ENCODE measurements around the gene SDSL.

SDSL gene

DNA sequence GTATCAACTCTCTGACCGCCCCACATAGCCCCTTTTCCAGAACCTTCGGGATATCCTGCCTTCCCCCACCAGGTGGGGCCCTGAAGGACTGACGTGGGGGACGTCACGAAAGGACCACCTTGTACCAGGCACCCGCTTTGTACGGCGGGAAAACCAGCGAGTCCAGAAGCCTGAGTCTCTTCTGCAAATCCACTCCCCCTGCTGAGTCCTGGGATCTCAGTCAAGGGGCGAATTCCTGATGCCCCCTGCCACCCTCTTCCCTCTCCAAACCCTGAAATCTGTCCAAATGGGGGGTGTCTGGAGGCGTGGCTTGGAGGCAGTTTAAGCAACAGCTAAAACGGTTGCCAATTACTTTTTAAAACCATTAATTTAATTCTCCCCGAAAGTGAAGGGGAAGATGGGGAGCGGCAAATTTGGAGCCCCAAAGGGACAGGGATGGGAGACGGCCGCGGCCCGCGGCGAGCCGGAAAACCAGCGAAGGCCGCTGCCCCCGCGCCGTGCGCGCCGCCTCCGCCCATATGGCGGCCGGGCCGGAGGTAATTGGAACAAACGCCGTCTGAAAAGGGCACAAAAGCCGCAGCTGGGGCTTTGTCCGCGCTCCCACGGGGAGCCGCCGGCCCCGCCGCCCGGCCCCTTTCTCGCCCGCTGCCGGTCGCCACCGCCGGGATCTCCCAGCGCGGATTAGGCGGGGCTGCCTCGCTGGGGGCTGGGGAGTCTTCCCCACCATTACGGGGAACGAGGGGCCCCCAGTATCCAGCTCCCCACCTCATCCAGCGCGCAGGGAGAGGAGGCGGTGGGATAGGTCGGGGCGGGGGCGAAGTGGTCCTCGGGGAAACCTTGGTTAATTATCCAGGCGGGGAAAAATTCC, 42.9 kb downstream of the SDSL start:
- TF ChIP-seq, protein P1, sequence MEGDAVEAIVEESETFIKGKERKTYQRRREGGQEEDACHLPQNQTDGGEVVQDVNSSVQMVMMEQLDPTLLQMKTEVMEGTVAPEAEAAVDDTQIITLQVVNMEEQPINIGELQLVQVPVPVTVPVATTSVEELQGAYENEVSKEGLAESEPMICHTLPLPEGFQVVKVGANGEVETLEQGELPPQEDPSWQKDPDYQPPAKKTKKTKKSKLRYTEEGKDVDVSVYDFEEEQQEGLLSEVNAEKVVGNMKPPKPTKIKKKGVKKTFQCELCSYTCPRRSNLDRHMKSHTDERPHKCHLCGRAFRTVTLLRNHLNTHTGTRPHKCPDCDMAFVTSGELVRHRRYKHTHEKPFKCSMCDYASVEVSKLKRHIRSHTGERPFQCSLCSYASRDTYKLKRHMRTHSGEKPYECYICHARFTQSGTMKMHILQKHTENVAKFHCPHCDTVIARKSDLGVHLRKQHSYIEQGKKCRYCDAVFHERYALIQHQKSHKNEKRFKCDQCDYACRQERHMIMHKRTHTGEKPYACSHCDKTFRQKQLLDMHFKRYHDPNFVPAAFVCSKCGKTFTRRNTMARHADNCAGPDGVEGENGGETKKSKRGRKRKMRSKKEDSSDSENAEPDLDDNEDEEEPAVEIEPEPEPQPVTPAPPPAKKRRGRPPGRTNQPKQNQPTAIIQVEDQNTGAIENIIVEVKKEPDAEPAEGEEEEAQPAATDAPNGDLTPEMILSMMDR (IDR thresholded peaks at IDR 0.05; ENCODE audit: extremely low read depth, insufficient read depth, missing control alignments) = no peak
- no peak for DNase-seq (ENCODE audit: low spot score)
- in situ Hi-C loops (cut with MboI; ENCODE audit: low pct_unique_long_range_greater_than_20kb, low sequenced_read_pairs, unreplicated experiment) = loop anchor here (25.0 kb wide), 2 partner anchors 947 to 1222 kb away; partner anchors contain the start of genes TBX3 and TBX5

DNA sequence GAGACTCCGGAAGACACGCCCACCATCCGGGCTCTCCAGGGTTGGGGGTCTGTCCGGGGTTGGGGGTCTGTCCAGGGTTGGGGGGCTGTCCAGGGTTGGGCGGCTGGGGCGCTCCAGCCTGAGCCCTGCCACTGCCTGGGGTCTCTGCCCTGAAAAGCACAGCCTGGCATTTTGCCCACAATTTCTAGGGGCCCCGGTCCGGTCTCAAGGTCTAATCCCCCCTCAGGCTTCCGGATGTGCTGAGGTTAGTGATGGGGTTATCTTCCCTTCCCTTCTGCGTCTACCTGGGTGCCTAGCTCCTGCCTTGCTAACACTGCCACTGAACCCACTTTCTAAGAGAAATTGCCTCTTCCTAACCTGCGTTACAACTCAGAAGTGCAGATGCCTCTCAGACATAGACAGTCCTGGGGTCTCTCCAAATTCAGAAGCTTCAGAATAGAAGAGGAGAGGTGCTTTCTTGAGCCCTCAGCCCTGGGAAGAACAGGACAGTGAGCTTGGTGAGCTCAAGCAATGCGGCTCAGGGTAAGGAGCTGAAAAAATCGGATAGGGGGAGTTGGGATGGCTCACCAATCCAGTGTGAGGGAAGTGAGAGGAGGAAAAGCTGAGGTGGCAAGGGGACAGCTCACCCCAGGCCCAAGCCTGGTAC, 43.8 kb downstream of the SDSL start:
- DNase-seq (ENCODE audit: low spot score) = no peak
- in situ Hi-C loops (cut with MboI; ENCODE audit: low pct_unique_long_range_greater_than_20kb, low sequenced_read_pairs, unreplicated experiment) = loop anchor here (25.0 kb wide), 2 partner anchors 946 to 1221 kb away; partner anchors contain the start of genes TBX3 and TBX5
- TF ChIP-seq, protein P1 (IDR thresholded peaks at IDR 0.05; ENCODE audit: extremely low read depth, insufficient read depth, missing control alignments) = no peak

DNA sequence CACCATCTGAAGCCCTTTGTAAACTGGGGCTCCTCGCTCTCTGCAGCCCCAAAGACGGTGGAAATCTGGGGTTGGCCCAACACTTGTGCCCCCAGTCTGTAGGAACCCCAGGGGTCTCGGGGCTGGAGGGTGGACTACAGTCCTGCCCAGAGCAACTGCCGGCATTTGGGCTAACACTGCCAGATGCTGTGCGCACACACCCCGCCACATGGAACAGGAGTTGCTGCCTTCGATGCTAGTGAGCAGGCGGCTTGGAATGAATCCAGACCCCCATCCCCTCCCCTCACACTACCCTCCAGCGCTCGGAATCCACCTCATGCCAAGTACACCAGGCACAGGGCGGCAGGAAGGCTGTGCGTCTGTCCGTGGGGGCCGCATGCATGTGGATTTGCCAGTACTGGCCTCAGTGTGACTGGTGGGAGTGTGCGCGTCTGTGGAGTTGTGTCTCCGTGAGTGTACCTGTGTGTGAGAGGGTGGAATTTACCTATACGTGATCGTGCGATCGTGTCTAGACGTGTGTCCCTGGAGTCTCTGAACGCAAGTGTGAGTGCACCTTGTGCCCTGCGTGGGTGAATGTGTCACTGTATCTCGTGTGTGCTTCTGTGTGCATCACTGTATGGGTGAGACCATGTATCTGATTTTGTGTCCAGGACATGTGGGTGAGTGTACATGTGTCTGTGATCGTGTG, 44.4 kb downstream of the SDSL start:
- TF ChIP-seq, protein P1 (IDR thresholded peaks at IDR 0.05; ENCODE audit: extremely low read depth, insufficient read depth, missing control alignments) = no peak

DNA sequence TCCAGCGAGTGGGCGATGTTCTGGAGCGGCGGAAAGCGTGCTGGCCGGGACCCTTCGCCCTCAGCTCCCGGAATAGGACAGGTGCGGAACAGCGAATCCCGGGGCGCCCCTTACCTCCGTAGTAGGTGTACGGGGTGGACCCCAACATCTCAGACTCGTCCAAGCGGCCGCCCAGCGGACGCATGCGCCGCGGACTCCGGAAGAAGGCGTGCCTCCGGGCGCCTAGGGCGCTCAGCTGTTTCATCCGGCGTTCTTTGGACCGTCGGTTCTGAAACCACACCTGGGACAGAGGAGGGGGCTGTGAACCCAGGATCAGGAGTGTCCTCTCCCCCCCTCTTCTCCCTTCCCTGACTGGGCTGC, 44.9 kb downstream of the SDSL start:
- DNase-seq (ENCODE audit: low spot score) = peak; percentile 32
- TF ChIP-seq, protein P1 (IDR thresholded peaks at IDR 0.05; ENCODE audit: extremely low read depth, insufficient read depth, missing control alignments) = no peak
- in situ Hi-C loops (cut with MboI; ENCODE audit: low pct_unique_long_range_greater_than_20kb, low sequenced_read_pairs, unreplicated experiment) = loop anchor here (25.0 kb wide), 2 partner anchors 945 to 1220 kb away; partner anchors contain the start of genes TBX3 and TBX5

More for the DNA sequence above, 44.4 kb downstream of the SDSL start:
- DNase-seq (ENCODE audit: low spot score) = no peak
- in situ Hi-C loops (cut with MboI; ENCODE audit: low pct_unique_long_range_greater_than_20kb, low sequenced_read_pairs, unreplicated experiment) = loop anchor here (25.0 kb wide), 2 partner anchors 946 to 1221 kb away; partner anchors contain the start of genes TBX3 and TBX5

DNA sequence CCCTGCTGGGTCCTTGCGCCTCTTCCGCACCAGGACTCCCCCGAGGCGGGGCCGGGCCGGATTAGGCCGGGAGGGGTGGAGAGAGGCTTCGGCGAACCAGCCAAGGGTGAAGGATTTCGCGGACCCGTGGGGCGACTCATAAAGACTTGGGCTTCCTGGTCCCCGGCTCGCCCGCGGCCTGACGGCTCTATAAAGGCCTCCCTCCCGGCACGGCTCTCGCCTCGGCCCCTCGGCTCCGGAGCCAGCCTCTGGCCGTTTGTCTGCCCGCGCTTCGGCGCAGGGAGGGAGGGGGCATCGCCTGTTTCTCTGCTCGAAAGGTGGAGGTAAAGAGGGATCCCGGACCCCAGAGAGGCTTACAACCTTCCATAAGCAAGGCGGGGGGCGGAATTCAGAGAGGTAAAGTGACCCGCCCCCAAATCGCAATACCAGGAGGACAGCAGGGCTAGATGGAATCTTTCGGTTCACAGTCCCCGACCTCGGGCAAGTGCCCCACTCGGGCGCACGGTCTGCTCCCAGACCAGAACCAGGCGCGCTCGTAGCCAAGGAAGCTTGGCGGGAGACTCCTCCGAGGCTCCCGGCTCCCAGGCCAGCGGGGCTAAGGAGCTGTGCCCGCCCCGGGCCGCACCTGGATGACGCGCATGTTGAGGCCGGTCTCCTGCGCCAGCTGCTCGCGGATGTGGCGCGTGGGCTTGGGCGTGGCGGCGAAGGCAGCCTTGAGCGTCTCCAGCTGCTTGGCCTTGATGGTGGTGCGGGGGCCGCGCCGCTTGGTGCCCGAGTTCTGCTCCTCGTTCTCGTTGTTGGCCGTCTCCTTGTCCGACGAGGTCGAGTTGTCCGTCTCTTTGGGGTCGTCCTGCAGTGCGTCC, 45.6 kb downstream of the SDSL start:
- TF ChIP-seq, protein P1 (IDR thresholded peaks at IDR 0.05; ENCODE audit: extremely low read depth, insufficient read depth, missing control alignments) = no peak
- in situ Hi-C loops (cut with MboI; ENCODE audit: low pct_unique_long_range_greater_than_20kb, low sequenced_read_pairs, unreplicated experiment) = loop anchor here (25.0 kb wide), 2 partner anchors 945 to 1220 kb away; partner anchors contain the start of genes TBX3 and TBX5
- peak; percentile 27 for DNase-seq (ENCODE audit: low spot score)

All from GM13977 (cell line).